ENCODE measurements around the gene RBM4B.
"Not testable (repeated sequence)": the region's sequence is repeated elsewhere in the genome, so short reads cannot be mapped to it uniquely, and the experiment has no call there.

RBM4B gene, protein sequence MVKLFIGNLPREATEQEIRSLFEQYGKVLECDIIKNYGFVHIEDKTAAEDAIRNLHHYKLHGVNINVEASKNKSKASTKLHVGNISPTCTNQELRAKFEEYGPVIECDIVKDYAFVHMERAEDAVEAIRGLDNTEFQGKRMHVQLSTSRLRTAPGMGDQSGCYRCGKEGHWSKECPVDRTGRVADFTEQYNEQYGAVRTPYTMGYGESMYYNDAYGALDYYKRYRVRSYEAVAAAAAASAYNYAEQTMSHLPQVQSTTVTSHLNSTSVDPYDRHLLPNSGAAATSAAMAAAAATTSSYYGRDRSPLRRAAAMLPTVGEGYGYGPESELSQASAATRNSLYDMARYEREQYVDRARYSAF

DNA sequence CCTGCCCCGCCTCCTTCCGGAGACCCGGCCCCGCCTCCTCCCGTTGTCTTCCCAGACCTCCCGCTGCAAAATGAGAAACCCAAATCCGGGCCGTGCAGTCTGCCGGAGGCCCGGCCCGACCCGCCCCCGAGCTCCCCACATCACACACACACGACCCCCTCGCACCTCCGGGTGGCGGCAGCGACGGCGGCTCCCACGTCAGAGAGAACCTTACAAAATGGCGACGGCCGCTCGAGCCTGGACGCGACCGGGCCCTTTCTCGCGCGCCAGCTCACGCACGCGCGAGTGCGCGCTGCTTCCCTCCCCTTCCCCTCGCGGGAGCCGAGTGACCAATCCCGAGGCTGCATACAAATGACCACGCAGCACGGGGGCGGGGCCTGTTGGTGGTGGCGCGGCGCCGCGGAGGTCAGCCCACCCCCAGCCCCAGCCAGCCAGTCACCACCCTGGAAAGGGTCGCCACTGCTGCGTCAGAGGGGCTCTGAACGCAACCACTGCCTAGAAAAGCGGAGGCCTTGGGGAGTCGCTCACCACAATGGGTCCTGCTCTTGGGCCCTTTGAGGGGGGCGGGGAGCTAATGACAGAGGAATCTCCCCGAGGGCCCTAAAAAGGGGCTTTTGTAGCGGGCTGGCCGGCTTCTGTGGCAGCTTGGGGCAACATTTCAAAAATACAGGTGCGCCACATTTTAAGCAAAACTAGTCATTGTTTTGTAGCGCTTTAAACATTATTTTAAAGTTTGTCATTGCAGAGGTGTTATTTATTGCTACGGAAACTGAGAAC is at the start of gene RBM4B:
Gene RBM4B (minus strand): TSS at position 289 of the 777 bp plus-strand sequence. CDS start 808 bp downstream, outside the sequence.
- peak; percentile 93 for DNase-seq

DNA sequence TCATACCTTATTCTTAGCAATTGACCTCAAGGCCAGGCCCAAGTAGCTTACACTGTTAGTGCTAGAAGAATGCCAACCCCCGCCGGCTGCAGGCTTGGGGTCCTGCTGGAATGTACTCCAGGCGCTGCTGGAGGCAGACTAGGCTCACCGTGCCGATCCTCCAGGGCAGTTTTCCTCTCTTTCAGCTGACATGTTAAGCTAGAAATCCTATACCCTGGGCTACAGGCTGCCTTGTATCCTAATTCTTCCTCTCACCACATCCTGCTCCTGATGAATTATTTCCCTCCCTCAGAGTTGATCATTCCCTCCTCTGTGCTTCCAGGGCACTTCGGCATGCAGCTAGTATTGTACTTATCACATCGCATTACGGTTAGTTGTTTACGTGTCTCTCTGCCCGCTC is 48.0 kb upstream of the RBM4B start:
- DNase-seq: no peak

DNA sequence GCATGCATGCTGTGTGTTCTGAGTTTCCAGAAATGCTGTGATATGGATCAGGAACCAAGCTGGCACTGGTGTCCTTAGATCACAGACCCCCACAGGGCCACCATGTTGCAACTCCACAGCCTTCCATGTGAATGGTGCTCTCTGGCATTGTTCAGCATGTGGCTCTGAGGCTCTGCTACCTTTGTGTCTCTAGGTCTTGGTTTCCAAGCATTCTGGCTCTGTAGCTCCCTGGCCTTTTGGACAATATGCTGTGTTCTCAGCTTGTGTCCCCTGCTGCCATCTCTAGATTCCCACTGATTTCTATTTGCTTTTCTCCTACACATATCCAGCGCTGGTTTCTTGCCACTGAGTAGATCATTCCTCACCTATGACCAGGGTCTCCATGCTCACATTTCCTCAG is 47.4 kb upstream of the RBM4B start:
- no peak for DNase-seq

DNA sequence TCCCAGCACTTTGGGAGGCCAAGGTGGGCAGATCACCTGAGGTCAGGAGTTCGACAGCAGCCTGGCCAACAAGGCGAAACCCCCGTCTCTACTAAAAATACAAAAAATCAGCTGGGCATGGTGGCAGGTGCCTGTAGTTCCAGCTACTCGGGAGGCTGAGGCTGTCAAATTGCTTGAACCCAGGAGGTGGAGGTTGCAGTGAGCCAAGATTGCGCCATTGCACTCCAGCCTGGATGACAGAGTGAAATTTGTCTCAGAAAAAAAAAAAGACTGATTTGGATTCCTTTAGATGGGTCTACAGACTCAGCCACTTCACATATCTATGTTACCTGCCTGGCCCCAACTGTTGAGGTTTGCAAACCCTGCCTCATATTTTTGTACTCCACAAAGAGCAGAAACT is 46.5 kb upstream of the RBM4B start:
- not testable (repeated sequence) for DNase-seq

DNA sequence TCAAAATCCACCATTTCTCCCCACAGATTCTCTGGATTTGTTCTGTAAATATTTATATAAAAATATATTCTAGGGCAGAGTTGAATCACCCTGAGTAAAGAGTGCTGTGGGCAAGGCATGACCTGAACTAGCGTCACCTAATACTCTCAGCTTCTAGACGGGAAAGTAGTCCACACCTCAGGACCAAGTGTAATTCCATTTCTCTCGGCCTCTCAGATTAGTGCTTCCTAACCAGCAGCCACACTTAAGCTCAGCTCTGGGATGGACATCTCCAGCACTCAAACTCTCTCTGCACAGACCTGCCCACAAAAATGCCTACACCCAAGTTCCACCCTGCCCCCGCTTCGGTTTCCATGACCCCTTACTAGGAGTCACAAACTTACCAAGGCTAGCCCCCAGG is 46.0 kb upstream of the RBM4B start:
- no peak for DNase-seq

DNA sequence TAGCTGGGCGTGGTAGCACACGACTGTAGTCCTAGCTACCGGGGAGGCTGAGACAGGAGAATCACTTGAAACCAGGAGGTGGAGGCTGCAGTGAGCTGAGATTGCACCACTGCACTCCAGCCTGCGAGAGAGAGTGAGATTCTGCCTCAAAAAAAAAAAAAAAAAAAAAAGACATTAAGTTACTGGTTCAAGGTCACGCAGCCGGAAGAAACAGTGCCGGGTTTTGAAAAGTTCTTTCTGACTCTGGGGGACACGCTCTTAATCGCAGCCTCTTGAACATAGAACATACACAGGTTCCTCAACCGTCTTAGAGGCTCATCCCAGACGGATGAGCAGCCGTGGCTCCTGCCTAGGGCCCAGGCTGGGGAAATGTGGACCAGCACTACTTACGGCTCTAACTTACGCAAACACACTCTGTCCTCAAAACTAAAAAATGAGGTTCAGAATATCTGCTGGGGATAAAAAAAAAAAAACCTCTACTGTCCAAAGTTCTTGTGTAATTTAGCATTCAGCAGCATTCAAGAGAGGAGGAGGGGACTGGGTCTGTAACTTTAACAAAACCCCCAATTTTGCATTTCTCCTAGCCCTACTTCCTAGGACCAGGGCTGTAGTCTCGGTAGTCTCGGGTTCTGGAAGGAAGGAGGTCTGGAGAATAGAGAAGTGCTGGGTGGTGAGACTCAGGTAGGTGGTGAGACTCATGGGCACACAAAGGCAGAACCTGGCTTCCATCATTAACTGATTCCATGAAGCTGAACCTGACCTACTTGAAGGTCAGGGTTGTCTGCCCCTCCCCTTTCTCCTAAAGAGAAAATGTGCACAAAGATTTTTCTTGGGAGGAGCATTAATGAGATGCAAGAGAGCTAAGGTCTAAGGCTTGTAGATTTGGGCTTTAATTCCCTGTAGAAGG is 45.3 kb upstream of the RBM4B start:
- DNase-seq: no peak

DNA sequence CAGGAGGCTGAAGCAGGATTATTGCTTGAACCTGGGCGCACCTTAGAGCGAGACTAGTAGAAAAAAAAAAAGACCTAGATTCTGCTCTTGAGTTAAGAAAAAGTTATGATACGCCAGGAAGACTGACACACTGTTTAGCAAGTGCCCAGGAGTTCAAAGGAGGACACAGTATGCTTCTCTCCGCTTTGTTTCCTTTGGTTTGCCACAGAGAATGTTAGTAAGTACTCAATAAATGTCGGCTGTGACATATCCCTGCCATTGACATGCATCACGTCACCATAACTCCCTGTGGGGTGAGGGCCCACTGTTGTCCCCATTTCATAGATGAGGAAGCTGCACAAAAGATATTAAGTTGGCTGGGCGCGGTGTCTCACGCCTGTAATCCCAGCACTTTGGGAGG is 44.3 kb upstream of the RBM4B start:
- DNase-seq: no peak

DNA sequence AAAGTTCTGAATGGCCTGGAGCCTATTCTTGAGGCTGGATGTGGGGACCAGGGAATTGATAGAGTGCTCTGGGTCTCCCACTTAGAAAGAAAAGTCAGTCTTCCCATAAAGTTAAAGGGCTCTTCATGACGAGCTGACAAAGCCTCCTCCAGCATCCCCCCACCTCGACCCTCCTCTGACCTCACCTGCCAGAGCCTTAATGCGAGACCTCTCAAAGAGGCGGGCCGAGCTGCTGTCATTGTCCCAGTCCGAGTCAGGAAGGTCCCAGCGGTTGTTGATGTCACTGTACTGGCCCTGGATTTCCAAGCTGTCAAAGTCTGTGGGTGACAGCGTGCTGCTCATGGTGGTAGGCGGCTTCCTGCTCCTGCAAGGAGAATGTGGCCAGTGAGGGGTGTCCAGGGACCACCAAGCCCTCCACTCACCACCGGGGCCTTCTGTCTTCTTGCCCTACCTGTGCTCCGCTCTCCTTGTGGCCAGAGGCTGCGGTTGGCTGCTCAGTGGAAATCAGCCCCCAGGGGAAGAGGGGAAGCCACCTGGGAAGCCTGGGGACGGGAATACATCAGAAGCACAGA is 43.3 kb upstream of the RBM4B start:
- DNase-seq: no peak

DNA sequence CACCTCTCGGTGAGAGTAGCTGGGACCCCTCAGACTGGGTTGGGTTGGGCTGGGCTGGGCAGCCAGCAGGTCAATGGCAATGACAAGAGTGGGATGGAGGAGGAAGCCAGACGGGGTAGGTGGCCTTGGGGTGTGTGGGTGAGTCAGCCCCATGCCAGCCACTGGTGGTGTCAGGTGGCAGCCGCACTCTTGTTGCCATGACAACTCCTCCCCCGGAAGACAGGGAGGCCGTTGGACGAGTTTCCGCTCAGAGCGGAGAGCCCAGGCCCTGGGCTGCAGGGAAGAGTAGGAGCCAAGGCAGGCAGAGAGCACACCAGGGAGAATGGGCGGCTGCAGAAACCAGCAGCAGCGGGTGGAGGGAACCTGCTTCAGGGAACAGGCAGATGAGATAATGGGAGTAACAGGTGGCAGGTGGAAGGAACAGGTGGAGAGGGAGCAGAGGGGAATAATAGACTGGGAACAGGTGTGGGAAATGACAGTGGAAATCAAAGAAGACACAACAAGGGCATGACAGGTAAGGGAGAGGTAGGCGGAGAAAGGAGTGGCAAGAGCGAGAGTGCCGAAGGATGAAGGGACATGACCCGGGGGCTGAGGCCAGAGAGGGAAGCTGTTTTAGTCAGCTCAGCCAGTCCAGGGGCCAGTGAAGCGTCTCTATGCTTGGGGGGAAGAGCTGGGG is 42.7 kb upstream of the RBM4B start:
- DNase-seq: peak; percentile 82

DNA sequence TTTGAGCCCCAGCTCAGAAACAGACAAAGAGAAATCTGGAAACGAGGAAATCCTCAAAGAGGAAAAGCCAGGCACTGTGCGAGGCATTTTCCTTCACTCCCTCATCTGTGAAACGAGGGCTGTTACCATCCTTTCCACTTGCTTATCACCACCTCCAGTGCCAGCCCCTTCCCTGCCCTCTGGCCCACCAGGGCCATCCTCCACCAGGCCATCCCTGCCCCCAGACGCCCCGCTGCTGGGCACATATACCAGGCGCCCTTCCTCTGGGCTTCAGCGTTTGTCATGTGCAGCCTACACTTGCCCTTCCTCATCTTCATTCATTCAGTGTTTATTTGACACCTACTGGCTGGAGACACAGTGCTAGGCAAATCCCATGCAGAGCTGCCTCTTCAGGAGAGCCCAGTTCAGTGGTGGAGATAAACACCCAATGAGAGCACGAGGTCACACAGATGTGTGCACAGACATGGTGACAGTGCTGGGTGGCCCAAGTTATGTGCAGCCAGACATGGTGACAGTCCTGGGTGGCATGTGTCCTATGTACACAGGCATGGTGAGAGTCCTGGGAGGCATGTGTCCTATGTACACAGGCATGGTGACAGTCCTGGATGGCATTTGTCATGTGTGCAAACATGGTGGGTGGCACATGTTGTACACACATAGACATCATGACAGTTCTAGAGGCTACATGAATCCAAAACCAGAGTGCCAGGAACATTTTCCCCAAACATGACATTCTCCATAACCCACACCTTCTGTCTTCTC is 41.6 kb upstream of the RBM4B start:
- DNase-seq: no peak

DNA sequence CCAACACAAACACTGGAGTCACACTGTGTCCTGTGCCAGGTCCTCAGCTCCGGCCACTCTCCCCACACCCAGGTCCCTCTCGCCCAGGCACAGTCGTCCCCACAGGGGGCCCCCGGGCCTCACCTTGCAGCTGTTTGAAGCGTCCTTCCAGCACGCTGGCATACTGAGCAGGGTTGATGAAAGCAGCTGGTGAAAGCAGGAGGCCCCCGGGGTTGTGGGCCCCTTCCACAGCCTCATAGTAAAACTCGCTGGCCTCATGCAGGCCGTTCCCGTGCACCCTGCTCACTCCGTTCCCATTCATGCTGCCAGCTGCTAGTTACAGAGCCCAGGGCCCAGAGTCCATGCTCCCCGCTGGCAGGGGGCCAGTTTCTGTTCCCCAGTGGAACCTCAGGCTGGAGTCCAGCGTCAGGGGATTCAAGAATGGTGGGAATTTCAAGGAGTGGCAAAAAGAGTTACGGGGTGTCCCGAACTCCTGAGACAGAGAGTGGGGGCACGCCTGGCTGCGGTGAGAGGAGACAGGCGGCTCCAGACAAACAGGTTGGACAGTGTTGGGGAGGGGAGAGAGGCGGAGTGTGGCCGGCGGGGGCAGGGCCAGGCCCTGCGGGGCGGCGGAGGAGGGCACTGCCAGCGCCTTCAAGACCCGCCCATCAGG is 40.8 kb upstream of the RBM4B start:
- no peak for DNase-seq

DNA sequence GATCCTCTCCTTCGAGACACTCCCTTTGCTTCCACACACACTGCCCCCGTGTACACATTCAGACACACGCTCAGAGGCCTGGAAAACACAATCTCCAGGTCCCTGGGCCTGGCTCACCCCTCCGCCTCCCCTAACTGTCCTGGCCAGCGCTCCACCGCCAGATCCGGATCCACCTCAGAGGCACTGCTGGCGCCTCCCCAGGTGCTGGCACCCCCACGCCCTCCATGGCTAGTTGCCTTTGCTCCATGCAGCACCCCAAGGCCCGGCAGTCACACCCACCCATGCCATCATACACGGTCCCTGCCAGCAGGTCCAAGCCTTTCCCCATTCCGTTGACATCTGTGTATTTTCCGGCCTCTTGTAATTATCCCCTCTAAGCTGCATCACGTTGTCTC is 40.2 kb upstream of the RBM4B start:
- no peak for DNase-seq

DNA sequence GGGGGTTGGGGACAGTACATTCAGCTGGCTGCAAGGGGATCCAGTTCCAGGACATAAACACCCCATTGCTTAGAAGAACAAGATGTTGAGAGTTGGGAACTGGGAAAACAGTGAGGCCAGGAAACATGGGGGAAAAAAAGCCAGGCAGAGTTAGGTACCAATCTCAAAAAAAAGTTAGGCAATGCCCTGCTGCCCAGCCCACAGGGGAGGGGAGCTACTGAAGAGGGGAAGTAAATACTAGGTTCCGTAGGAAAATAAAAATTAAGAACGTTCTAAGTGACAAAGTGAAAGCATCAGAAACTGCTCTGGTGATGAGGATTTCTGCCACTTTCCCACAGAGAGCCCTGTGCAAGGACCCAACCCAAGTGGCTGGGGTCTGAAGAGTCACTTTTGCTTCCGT is 39.3 kb upstream of the RBM4B start:
- no peak for DNase-seq

DNA sequence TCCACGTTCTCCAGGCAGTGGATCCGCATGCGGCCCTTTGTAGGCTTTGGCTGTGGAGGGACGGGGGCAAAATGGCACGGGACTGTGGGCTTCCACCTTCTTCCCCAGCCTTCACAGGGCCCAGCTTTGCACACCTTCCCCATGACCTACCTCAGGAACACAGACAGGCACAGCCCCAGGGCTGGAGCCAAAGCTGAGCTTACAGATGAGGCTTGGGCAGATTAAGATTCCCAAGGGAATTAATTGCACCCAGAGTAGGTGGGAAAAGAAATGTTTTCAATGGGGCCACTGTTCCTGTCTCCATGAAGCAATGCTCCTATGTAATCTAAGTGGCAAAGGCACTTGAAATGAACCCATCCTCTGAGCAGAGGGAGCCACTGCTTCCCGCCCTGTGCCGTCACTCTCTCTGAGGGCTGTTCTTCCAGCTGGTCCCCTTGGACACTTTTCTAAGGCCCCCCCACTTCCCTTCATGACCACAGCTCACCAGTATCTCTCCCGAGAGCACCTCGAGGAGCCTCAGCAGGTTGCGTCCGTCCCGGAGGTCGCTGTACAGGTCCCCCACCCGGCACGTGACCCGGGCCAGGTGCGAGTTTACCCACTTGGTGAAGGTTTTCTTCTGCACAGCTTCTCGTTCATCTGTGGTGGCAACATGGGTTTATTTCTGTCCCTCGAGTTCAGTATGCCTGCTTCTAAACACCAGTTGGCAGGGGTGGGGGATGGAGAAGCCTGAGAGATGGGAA is 37.8 kb upstream of the RBM4B start:
- DNase-seq: no peak

DNA sequence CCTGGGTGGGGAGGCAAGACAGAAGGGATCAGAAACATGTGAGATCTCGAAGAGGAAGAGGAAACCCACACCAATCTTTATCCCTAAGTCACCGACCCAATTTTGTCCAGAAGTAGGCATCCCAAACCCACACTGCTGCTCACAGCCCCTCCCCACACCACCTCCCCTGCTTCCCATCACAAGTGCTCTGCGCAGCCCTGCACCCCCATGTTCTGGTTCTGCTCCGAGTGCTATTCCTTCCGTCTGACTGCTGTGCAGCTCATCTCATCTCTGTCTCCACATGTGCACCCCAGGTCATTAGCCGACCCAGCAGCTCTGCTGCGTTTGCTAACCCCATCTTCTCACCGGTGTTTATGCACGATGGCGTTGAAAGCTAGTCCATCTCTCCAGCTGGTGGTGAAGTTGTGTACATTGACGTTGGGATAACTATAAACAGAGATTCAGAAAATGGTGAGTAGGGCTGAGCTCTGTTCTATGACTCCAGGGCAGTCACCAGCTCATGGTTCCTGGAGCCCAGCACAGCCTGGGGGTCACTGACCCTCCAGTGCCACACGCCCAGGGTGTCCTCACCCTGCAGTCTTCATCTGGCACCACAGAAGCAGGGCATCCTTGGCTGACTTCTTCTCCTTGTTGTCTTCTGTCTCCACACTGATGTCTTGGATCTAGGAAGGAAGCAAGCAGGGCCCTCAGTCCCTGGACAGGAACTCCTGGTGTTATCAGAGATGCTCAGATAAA is 36.2 kb upstream of the RBM4B start:
- DNase-seq: no peak

DNA sequence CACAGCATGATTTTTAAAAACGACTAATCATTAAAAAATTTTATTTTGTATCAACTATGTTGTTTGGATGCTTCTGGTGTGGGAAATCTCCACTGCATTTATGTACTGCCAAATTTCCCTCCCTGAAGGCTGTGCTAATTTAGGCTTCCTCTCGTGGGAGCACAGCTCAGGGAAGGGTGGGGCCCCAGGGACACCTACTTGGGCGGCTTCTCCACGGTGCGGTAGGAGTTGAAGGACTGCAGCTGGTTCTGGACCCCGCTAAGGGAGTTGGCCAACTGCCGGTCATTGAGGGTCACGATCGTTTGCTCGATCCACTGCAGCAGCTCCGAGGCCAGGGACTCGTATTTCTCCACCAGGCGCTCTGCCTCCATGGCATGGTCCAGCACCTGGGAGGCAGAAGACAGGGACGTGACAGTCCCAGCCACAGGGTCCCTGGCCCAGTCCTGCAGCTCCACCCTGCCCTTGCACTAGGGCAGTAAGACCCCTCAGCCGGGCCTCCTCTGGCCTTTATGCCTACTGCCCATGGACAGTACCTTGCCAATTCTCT is 32.8 kb upstream of the RBM4B start:
- no peak for DNase-seq

DNA sequence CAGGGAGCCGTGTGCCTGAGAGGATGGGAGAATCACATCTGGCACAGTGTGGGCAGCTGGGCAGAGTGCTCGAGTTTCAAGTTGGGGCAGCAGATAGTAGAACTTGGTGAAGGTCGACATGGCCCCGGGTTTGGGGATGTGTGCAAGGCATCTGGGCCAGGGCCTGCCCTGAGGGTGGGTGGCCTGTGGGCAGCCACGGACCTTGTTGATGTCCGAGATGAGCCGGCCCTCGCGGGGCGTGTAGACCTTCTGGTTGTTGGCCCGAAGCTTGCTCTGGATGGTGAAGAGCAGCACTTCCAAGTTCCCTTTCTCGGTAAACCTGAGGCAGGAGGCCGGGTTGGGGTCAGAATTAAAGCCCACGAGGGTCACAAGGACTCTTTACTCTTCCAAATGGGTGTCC is 31.0 kb upstream of the RBM4B start:
- no peak for DNase-seq

DNA sequence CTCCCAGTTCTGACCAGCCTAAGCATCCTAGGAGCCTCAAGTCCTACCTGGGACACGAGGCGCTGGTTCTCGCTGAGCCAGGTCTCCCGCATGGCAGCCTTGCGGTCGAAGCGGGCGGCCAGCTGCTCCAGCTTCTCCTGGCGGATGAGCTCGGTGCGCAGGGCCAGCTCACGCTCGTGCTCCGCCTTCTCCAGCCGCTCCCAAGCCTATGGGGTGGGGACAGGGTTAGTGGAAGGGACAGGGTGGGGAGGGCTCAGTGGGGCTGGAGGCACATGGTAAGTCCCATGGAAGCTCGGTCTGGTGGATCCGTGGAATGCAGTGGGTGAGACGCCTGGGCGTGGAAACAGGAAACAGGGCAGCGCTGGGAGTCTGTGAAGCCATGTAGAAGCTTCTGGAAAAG is 30.4 kb upstream of the RBM4B start:
- no peak for DNase-seq

DNA sequence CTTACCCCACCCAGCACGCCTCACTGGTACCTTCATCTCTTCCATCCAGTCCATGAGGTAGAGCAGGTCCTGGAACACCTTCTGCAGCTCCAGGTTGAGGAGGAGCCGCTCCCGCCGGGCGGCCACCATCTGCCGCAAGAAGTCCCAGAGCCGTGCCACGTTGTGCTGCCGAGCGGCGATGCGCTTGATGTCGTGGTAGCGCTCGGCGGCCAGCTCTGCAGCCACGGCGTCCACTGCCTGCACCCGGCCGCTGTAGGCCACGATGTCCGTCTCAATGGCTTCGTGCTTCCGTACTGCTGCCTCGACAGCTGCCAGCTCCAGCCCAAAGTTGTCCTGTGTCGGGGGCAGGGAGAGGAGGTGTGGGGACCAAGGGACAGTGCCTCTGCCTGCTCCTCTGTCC is 29.8 kb upstream of the RBM4B start:
- DNase-seq: no peak

Measured in NCI-H1048 (cell line).